Measurements from ENCODE around the gene WNK2.

The WNK2 gene

GRCh38 chr9:93254806-93255493 lies 71.0 kb downstream of the WNK2 start:
- no peaks in the 10 kb centered on the region for H3K36me3 ChIP-seq (ENCODE audit: control insufficient read depth, insufficient read depth, low read length)
- H3K4me3 ChIP-seq (ENCODE audit: insufficient read depth, low read depth, low read length) = no peak overlapping the region
- no peaks in the 10 kb centered on the region for H3K27me3 ChIP-seq (ENCODE audit: control insufficient read depth, insufficient read depth, low read length, poor library complexity, severe bottlenecking)
- no peak overlapping the region for H3K27ac ChIP-seq (ENCODE audit: insufficient read depth, low read depth, low read length, poor library complexity, severe bottlenecking)
- H3K4me1 ChIP-seq (ENCODE audit: control insufficient read depth, insufficient read depth, low read length) = no peaks in the 10 kb centered on the region
- no peaks in the 10 kb centered on the region for H3K9me3 ChIP-seq (ENCODE audit: control insufficient read depth, low read length)
- 87 to 90% methylated on average over 7 of the region's 7 CpGs for WGBS, 2 experiments

- no peaks in the 10 kb centered on the region for H3K36me3 ChIP-seq (ENCODE audit: control insufficient read depth, insufficient read depth, low read length)
- H3K4me3 ChIP-seq (ENCODE audit: insufficient read depth, low read depth, low read length) = no peak overlapping the region
- WGBS, 2 experiments = 95 to 97% methylated on average over 7 of the region's 7 CpGs
- no peaks in the 10 kb centered on the region for H3K27me3 ChIP-seq (ENCODE audit: control insufficient read depth, insufficient read depth, low read length, poor library complexity, severe bottlenecking)
- H3K4me1 ChIP-seq (ENCODE audit: control insufficient read depth, insufficient read depth, low read length) = no peaks in the 10 kb centered on the region
- no peak overlapping the region for H3K27ac ChIP-seq (ENCODE audit: insufficient read depth, low read depth, low read length, poor library complexity, severe bottlenecking)
- H3K9me3 ChIP-seq (ENCODE audit: control insufficient read depth, low read length) = no peaks in the 10 kb centered on the region
Observed at GRCh38 chr9:93255494-93255867, 71.5 kb downstream of the WNK2 start.

GRCh38 chr9:93255994-93256877 lies 72.3 kb downstream of the WNK2 start:
- no peaks in the 10 kb centered on the region for H3K27me3 ChIP-seq (ENCODE audit: control insufficient read depth, insufficient read depth, low read length, poor library complexity, severe bottlenecking)
- 94% methylated on average over 22 of the region's 22 CpGs for WGBS, 2 experiments
- no peak overlapping the region for H3K4me3 ChIP-seq (ENCODE audit: insufficient read depth, low read depth, low read length)

GRCh38 chr9:93256878-93257807 lies 73.2 kb downstream of the WNK2 start:
- H3K36me3 ChIP-seq (ENCODE audit: control insufficient read depth, insufficient read depth, low read length) = no peaks in the 10 kb centered on the region
- no peak overlapping the region for H3K4me3 ChIP-seq (ENCODE audit: insufficient read depth, low read depth, low read length)
- H3K4me1 ChIP-seq (ENCODE audit: control insufficient read depth, insufficient read depth, low read length) = no peaks in the 10 kb centered on the region
- WGBS, 2 experiments = 92 to 94% methylated on average over 22 of the region's 22 CpGs
- no peaks in the 10 kb centered on the region for H3K27me3 ChIP-seq (ENCODE audit: control insufficient read depth, insufficient read depth, low read length, poor library complexity, severe bottlenecking)
- H3K27ac ChIP-seq (ENCODE audit: insufficient read depth, low read depth, low read length, poor library complexity, severe bottlenecking) = no peak overlapping the region
- no peaks in the 10 kb centered on the region for H3K9me3 ChIP-seq (ENCODE audit: control insufficient read depth, low read length)

More at GRCh38 chr9:93255994-93256877, 72.3 kb downstream of the WNK2 start:
- H3K27ac ChIP-seq (ENCODE audit: insufficient read depth, low read depth, low read length, poor library complexity, severe bottlenecking) = no peak overlapping the region
- H3K4me1 ChIP-seq (ENCODE audit: control insufficient read depth, insufficient read depth, low read length) = no peaks in the 10 kb centered on the region
- H3K36me3 ChIP-seq (ENCODE audit: control insufficient read depth, insufficient read depth, low read length) = no peaks in the 10 kb centered on the region
- H3K9me3 ChIP-seq (ENCODE audit: control insufficient read depth, low read length) = no peaks in the 10 kb centered on the region

GRCh38 chr9:93257808-93258331 lies 73.9 kb downstream of the WNK2 start:
- WGBS, 2 experiments = 92% methylated on average over 12 of the region's 12 CpGs
- Histone ChIP-seq H3K9me3 (ENCODE audit: control insufficient read depth, low read length) (no peaks in the 10 kb centered on the region), H3K4me1 (ENCODE audit: control insufficient read depth, insufficient read depth, low read length) (no peaks in the 10 kb centered on the region), H3K4me3 (ENCODE audit: insufficient read depth, low read depth, low read length) (no peak overlapping the region), H3K36me3 (ENCODE audit: control insufficient read depth, insufficient read depth, low read length) (no peaks in the 10 kb centered on the region), H3K27ac (ENCODE audit: insufficient read depth, low read depth, low read length, poor library complexity, severe bottlenecking) (no peak overlapping the region), H3K27me3 (ENCODE audit: control insufficient read depth, insufficient read depth, low read length, poor library complexity, severe bottlenecking) (no peaks in the 10 kb centered on the region)

GRCh38 chr9:93258419-93258817 lies 74.5 kb downstream of the WNK2 start:
- Histone ChIP-seq H3K36me3 (ENCODE audit: control insufficient read depth, insufficient read depth, low read length) (no peaks in the 10 kb centered on the region), H3K27me3 (ENCODE audit: control insufficient read depth, insufficient read depth, low read length, poor library complexity, severe bottlenecking) (no peaks in the 10 kb centered on the region), H3K4me3 (ENCODE audit: insufficient read depth, low read depth, low read length) (no peak overlapping the region), H3K4me1 (ENCODE audit: control insufficient read depth, insufficient read depth, low read length) (no peaks in the 10 kb centered on the region), H3K27ac (ENCODE audit: insufficient read depth, low read depth, low read length, poor library complexity, severe bottlenecking) (no peak overlapping the region), H3K9me3 (ENCODE audit: control insufficient read depth, low read length) (no peaks in the 10 kb centered on the region)
- 90 to 91% methylated on average over 4 of the region's 4 CpGs for WGBS, 2 experiments

GRCh38 chr9:93258818-93259489 lies 75.0 kb downstream of the WNK2 start:
- no peaks in the 10 kb centered on the region for H3K9me3 ChIP-seq (ENCODE audit: control insufficient read depth, low read length)
- H3K4me3 ChIP-seq (ENCODE audit: insufficient read depth, low read depth, low read length) = no peak overlapping the region
- H3K27ac ChIP-seq (ENCODE audit: insufficient read depth, low read depth, low read length, poor library complexity, severe bottlenecking) = no peak overlapping the region
- no peaks in the 10 kb centered on the region for H3K4me1 ChIP-seq (ENCODE audit: control insufficient read depth, insufficient read depth, low read length)
- WGBS, 2 experiments = 94 to 95% methylated on average over 33 of the region's 33 CpGs
- H3K27me3 ChIP-seq (ENCODE audit: control insufficient read depth, insufficient read depth, low read length, poor library complexity, severe bottlenecking) = no peaks in the 10 kb centered on the region
- H3K36me3 ChIP-seq (ENCODE audit: control insufficient read depth, insufficient read depth, low read length) = no peaks in the 10 kb centered on the region

GRCh38 chr9:93259490-93260262 lies 75.7 kb downstream of the WNK2 start:
- WGBS, 2 experiments = 93 to 94% methylated on average over 20 of the region's 20 CpGs
- no peak overlapping the region for H3K4me3 ChIP-seq (ENCODE audit: insufficient read depth, low read depth, low read length)
- H3K9me3 ChIP-seq (ENCODE audit: control insufficient read depth, low read length) = no peaks in the 10 kb centered on the region
- no peaks in the 10 kb centered on the region for H3K4me1 ChIP-seq (ENCODE audit: control insufficient read depth, insufficient read depth, low read length)
- H3K27me3 ChIP-seq (ENCODE audit: control insufficient read depth, insufficient read depth, low read length, poor library complexity, severe bottlenecking) = no peaks in the 10 kb centered on the region
- H3K36me3 ChIP-seq (ENCODE audit: control insufficient read depth, insufficient read depth, low read length) = no peaks in the 10 kb centered on the region
- H3K27ac ChIP-seq (ENCODE audit: insufficient read depth, low read depth, low read length, poor library complexity, severe bottlenecking) = no peak overlapping the region

Data from ectodermal cell (in vitro differentiated cells).